HG03354 (cell line): Measurements from ENCODE around the gene DEGS1.

Experiments
- ATAC-seq: cut with Tn5 transposase; IDR thresholded peaks from one replicate; pipeline ENCODE4 v1.9.1; 2021; ENCODE audit warnings: mild to moderate bottlenecking; ENCODE audit not compliant: unreplicated experiment, poor library complexity, severe bottlenecking

The DEGS1 gene

DNA sequence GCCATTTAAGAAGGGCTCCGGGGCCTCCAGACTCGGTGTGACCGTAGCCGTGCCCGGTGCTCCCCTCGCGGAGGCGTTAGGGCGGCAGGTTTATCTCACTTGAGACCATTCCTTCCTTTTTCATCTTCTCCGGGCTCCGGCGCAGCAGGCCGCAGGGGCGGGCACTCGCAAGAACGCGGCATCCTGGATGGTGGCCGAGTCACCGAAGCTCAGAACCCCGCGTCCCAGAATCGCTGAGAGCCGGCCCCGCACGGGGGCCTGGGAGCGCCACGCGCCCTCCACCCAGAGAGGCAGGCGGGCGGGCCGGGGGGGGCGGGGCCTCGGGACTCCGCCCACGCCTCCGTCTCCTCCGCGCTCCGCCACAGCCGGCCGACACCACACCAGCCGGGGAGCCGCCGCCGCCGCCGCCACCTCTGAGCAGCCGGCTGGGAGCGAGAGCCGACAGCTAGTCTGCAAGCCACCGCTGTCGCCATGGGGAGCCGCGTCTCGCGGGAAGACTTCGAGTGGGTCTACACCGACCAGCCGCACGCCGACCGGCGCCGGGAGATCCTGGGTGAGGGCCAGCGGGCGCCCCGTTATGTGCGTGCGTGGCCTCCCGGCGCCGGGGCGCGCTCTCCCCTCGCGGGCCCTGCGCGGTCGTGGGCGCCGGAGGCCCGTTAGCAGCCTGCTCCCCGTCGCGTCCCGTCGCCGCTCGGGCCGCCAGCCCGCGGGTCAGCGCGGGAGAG, at the start of gene DEGS1:
Gene DEGS1 (plus strand): TSS at position 375 of the 725 bp plus-strand sequence. CDS start 97 bp downstream, at position 472.
- ATAC-seq: peak; percentile 79

DNA sequence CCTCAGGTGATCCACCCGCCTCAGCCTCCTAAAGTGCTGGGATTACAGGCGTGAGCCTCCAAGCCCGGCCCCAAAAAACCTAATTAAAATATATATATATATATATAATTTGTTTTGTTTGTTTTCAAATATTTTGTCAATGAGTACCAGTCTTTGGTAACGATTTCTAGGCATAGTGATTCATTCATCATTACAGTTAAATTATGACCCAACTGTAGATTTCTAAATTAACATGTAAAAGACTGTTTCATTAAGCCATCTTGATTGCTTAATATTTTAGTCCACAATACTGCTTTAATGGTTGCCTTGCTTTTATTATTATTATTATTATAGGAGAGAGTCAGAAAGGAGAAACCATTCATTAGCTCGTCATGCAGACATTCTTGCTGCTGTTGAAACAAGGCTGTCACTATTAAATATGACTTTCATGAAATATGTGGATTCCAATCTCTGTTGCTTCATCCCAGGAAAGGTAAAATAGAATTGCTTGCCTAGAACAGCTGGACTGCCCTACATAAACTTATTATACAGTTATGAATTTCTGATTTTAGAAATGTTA, 49.2 kb upstream of the DEGS1 start:
- ATAC-seq: no peak

GRCh38 chr1:224137518-224137917, 45.5 kb upstream of the DEGS1 start:
- ATAC-seq: no peak

DNA sequence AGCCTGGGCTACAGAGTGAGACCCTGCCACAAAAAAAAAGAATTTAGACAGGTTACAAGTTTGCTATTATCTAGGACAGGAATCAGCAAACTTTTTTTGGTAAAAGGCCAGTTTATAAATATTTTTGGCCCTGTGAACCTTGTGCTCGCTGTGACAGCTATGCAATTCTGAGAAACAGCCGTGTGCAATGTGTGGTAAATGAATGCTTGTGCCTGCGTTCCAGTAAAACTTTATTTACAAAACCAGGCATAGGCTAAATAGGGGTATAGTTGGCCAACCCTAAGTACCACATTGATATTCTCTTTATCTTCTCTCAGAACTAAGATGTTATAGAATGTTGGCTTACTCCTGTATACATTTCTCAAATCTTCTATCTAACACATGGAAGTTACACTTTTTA, 44.8 kb upstream of the DEGS1 start:
- ATAC-seq: no peak

- no peak for ATAC-seq
These were observed 41.3 kb upstream of the DEGS1 start for GRCh38 chr1:224141693-224142092.

DNA sequence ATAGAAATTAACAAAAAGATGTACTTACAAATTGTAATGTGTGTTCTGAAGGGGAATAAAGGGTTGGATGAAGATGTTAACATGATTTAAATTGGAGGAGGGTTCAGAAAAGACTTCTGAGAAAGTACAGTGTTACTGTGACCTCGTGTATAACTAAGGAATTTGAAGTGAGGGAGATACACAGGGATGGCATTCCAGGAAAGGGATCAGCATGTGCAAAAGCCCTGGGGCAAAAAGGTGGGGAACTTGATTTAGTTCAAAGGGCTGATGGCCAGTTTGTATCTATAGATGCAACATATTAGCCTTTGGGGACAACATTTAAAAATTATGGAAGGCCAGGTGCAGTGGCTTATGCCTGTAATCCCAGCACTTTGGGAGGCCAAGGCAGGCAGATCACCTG, 33.3 kb upstream of the DEGS1 start:
- ATAC-seq: no peak

- no peak for ATAC-seq
These were observed 31.9 kb upstream of the DEGS1 start for GRCh38 chr1:224151117-224151516.

DNA sequence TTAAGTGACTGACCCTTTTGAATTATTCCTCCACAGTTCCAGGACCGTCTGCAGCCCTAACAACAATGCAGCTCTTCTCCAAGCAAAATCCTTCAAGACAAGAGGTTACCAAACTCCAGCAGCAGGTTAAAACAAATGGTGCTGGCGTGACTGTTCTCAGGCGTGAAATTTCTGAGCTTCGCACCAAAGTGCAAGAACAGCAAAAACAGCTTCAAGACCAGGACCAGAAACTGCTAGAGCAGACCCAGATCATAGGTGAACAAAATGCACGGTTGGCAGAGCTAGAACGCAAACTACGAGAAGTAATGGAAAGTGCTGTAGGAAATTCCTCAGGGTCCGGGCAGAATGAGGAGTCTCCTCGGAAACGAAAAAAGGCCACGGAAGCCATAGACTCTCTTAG, 25.7 kb upstream of the DEGS1 start:
- no peak for ATAC-seq

- ATAC-seq: no peak
These were observed 23.5 kb upstream of the DEGS1 start for GRCh38 chr1:224159541-224159940.

- ATAC-seq: no peak
These were observed 22.8 kb upstream of the DEGS1 start for GRCh38 chr1:224160171-224160682.

DNA sequence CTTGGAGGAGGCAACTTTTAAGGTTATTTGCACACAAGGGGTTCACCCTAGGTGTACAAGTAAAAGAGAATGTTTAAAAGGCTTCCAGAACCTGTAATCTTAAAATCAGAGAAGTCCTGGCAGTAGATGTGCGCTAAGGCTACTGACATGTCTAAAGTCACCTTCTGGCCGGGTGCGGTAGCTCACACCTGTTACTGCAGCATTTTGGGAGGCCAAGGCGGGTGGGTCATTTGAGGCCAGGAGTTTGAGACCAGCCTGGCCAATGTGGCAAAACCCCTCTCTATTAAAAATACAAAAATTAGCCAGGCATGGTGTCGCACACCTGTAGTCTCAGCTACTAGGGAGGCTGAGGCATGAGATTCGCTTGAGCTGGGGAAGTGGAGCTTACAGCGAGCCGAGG, 20.3 kb upstream of the DEGS1 start:
- no peak for ATAC-seq

GRCh38 chr1:224163311-224163710, 19.7 kb upstream of the DEGS1 start:
- no peak for ATAC-seq

GRCh38 chr1:224168859-224169380, 14.1 kb upstream of the DEGS1 start:
- ATAC-seq: peak; percentile 85

- no peak for ATAC-seq
These were observed 13.2 kb upstream of the DEGS1 start for GRCh38 chr1:224169718-224170270.

- no peak for ATAC-seq
These were observed 12.7 kb upstream of the DEGS1 start for GRCh38 chr1:224170343-224170742.

- no peak for ATAC-seq
These were observed 12.1 kb upstream of the DEGS1 start for GRCh38 chr1:224170748-224171478.

DNA sequence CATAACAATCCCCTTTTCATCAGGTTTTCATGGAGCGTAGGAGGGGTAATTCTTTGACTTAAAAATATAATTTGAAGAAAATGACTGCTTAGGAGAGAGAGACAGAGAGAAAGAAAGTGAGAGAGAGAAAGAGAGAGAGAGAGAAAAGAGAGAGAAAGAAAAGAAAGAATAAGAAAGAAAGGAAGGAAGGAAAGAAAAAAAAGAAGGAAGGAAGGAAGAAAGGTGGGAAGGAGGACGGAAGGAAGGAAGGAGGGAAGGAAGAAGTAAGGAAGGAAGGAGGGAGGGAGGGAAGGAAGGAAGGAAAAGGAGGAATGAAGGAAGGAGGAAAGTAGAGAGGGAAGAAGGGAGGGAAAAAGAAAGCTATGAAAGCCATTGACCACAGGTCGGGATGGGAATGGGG, 10.8 kb upstream of the DEGS1 start:
- ATAC-seq: no peak

GRCh38 chr1:224173523-224173922, 9.5 kb upstream of the DEGS1 start:
- no peak for ATAC-seq

DNA sequence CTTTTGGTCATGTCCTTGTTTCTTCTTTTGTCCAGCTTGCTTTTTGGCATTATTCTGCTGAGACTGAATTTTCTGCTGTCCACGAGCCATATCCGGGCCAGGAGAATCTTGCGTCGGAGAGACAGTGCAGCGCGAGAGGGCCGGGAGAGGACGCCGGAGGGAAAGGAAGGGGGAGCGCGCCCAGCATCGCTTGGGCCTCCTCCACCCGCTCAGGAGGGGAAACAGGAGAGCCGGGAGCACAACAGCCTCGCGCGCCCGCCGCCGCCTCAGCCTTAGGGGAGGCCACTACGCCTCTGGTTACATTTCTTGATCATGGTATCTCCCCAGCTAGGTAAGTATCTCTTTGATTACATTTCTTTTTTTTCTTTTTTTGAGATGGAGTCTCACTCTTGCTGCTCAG, 7.4 kb upstream of the DEGS1 start:
- peak; percentile 45 for ATAC-seq

GRCh38 chr1:224177356-224177999, 5.6 kb upstream of the DEGS1 start:
- no peak for ATAC-seq
